Lower leg skin (tissue), 3 donors: Measurements from ENCODE around the gene HS3ST6.

Source experiments
- CTCF ChIP-seq, 3 donors: fragments of 450-650 bp; IDR thresholded peaks; one replicate each; pipeline ENCODE4 v1.5.1; 2016; ENCODE audit warnings: antibody characterized with exemption in 3 of 3, mild to moderate bottlenecking in 3 of 3, moderate library complexity in 2 of 3
- POLR2A ChIP-seq, 2 donors: fragments of 450-650 bp; IDR thresholded peaks; one replicate each; pipeline ENCODE4 v1.6.1; 2016 to 2017; ENCODE audit warnings: antibody characterized with exemption in 2 of 2, mild to moderate bottlenecking in 1 of 2, moderate library complexity in 1 of 2

GRCh38 chr16:1878256-1878655, 40.0 kb downstream of the HS3ST6 start:
- TF ChIP-seq CTCF (IDR thresholded peaks at IDR 0.05) (no peak), POLR2A (IDR thresholded peaks at IDR 0.05) (no peak)
